HG03460 (cell line): ENCODE results near the gene SLC7A1.

Experiments
- ATAC-seq: cut with Tn5 transposase; IDR thresholded peaks from one replicate; pipeline ENCODE4 v1.9.1; 2021; ENCODE audit not compliant: unreplicated experiment

The SLC7A1 gene

GRCh38 chr13:29459813-29460355, 135.6 kb downstream of the SLC7A1 start:
- no peak for ATAC-seq
